ENCODE measurements around the gene KRTAP12-1.

The KRTAP12-1 gene

DNA sequence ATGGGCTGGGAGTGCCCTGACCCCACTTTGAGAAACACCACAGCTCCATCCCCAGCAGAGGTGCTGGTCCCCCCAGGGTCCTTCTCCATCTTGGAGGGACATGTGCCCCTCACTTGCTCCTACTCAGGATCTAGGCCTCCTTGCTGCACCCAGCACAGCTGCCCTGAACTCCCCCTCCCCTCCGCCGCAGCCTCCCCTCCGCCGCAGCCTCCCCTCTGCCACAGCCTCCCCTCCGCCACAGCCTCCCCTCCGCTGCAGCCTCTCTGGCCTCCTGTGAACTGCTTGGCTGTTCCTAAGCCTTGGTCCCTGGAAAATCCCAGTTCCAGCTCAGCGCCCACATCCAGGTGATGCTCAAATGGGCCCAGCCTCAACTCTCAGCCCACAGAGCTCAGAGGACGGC is 45.4 kb upstream of the KRTAP12-1 start:
- no peak overlapping the region for H3K4me3 ChIP-seq (ENCODE audit: low read depth, low read length)
- TF ChIP-seq, protein P1, sequence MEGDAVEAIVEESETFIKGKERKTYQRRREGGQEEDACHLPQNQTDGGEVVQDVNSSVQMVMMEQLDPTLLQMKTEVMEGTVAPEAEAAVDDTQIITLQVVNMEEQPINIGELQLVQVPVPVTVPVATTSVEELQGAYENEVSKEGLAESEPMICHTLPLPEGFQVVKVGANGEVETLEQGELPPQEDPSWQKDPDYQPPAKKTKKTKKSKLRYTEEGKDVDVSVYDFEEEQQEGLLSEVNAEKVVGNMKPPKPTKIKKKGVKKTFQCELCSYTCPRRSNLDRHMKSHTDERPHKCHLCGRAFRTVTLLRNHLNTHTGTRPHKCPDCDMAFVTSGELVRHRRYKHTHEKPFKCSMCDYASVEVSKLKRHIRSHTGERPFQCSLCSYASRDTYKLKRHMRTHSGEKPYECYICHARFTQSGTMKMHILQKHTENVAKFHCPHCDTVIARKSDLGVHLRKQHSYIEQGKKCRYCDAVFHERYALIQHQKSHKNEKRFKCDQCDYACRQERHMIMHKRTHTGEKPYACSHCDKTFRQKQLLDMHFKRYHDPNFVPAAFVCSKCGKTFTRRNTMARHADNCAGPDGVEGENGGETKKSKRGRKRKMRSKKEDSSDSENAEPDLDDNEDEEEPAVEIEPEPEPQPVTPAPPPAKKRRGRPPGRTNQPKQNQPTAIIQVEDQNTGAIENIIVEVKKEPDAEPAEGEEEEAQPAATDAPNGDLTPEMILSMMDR (IDR thresholded peaks at IDR 0.05; ENCODE audit: low read depth, low read length, missing control alignments), result no peak
- no peak for DNase-seq (ENCODE audit: low read depth)

DNA sequence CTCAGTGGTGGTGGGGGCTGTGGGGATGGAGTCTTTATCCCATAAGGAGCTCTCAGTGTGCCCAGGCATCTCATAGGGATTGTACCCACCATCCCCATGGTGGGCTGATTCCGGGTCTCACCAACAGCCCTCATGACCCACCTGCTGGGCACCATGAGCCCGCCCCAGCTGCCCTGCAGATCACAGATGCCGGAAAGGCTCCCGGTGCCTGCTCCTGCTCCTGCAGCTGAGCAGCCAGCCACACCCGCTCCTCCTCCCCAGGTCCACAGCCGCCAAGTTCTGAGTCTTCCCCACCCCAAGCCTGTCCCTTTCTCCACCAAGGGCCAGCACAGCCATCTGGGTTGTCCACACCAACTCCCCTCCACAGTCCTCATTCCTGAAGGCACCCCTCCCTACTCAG is 44.9 kb upstream of the KRTAP12-1 start:
- no peak for DNase-seq (ENCODE audit: low read depth)
- no peak overlapping the region for H3K4me3 ChIP-seq (ENCODE audit: low read depth, low read length)
- TF ChIP-seq, protein P1 (IDR thresholded peaks at IDR 0.05; ENCODE audit: low read depth, low read length, missing control alignments), result no peak

DNA sequence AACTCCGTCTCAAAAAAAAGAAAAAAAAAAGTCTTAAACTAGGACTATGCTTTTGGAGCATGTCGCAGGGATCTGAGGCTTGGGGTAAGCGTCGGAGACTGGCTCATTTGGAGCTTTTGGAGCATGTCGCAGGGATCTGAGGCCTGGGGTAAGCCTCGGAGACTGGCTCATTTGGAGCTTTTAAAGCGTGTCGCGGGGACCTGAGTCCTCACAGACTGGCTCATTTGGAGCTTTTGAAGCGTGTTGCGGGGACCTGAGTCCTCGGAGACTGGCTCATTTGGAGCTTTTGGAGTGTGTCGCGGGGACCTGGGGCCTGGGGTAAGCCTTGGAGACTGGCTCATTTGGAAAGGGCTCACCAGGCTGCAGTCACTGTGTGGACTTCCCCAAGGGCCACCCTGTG is 43.0 kb upstream of the KRTAP12-1 start:
- TF ChIP-seq, protein P1 (IDR thresholded peaks at IDR 0.05; ENCODE audit: low read depth, low read length, missing control alignments), result no peak
- no peak overlapping the region for H3K4me3 ChIP-seq (ENCODE audit: low read depth, low read length)
- DNase-seq (ENCODE audit: low read depth), result no peak

DNA sequence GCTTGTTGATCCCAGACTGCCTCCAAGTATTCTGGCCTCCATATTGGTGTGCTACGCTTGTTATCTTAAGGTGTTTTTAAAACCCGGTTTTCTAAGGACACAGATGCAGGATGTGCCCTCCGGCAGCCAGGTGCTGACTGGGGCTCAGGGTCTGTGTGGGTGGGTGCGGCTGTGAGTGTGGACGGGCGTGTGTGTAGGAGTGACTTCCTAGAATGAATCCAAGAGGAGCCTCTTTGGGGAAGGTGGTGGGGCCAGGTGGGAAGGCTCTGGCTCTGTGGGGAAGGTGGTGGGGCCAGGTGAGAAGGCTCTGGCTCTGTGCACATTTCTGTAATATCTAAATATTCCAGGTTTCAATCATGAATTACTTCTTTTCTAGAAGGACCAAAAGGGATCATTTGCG is 42.2 kb upstream of the KRTAP12-1 start:
- H3K4me3 ChIP-seq (ENCODE audit: low read depth, low read length), result no peak overlapping the region
- no peak for DNase-seq (ENCODE audit: low read depth)
- TF ChIP-seq, protein P1 (IDR thresholded peaks at IDR 0.05; ENCODE audit: low read depth, low read length, missing control alignments), result no peak

DNA sequence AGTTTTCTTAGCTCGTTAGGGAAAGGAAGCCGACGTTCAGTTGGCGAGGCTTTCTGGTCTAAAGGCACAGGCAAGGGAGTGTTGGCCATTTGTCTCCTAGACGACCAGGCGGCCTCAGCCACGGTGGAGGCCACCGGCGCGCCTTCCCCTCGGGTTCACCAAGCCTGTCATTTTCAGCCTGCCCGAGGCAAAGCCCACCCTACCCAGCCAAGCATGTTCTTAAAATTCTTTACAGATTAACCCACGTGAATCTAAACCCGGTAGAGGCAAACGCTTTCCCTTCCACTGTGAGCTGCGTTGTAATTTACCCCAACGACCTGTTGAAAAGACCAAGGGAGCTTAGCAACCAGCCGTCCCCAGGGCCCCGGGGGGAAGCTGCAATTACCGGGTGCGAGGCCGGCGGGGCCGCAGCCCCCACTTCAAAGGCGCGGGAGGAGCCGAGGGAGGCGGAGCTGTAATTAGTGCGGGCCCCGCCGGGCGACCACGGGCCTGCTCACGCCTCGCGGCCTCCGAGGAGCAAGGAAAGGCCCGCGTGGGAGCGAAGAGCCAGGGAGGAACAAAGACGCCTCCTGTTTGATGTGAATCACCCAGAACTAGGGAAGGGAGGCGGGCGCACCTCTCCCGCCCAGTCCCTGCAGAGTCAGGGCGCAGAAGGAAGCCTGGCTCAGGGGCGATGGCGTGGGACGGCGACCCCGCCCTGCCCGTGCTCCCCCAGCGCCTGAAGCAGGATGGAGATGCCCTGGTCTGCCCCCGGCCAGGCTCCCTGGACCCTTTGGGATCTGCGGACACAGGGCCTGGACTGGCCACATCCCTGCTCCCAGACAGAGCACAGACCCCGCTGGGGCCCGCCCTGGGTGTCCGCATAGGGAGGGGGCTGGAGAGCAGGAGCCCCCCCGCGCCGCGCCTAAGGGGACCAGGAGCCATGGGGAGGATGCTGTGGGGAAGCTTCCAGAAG is 41.5 kb upstream of the KRTAP12-1 start:
- DNase-seq (ENCODE audit: low read depth), result no peak
- no peak overlapping the region for H3K4me3 ChIP-seq (ENCODE audit: low read depth, low read length)
- TF ChIP-seq, protein P1 (IDR thresholded peaks at IDR 0.05; ENCODE audit: low read depth, low read length, missing control alignments), result no peak

DNA sequence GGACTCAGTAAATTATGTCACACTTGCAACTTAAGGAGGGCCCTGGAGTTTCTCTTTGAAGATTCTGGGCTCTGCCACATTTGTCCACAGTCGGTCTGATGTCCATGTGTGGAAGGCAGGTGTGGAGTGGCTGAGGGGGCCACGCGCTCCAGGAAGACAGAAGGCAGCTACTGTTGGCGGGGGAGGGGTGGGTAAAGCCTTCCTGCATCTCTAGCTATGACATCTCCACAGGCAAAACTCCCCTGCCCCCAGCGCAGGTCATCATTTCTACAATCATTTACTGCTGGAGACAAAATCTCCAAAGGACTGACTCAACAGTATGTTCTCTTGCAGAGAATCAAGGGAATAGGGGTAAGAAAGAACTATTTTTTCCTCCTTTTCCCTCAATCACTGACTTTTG is 40.8 kb upstream of the KRTAP12-1 start:
- DNase-seq (ENCODE audit: low read depth), result no peak
- no peak overlapping the region for H3K4me3 ChIP-seq (ENCODE audit: low read depth, low read length)
- TF ChIP-seq, protein P1 (IDR thresholded peaks at IDR 0.05; ENCODE audit: low read depth, low read length, missing control alignments), result no peak

DNA sequence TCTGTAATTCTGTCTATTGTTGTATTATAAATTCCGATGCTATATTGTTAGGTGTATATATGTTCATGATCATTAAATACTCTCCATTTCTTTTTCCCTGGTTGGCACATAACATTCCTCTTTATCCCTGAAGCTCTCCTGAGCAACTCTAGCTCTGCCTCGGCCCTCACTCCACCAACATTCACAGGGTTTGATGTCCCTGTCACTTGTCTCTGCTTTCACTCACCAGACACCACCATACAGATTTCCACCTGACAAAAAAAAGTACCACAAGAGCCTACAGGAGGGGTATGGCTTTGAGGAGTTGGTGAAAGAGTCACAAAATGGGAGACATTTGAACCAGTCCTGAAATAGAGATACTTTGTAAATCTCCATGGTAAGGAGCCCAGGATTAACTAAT is 38.2 kb upstream of the KRTAP12-1 start:
- no peak overlapping the region for H3K4me3 ChIP-seq (ENCODE audit: low read depth, low read length)
- DNase-seq (ENCODE audit: low read depth), result no peak
- TF ChIP-seq, protein P1 (IDR thresholded peaks at IDR 0.05; ENCODE audit: low read depth, low read length, missing control alignments), result no peak
